ENCODE results near the gene CCDC57.

CCDC57 gene

GRCh38 chr17:82218349-82219075 lies 5.9 kb upstream of the CCDC57 start:
- no peak for TF ChIP-seq CTCF (conservative IDR thresholded peaks at IDR 0.05; ENCODE audit: low read depth, low read length)
- DNase-seq (ENCODE audit: low read depth): no peak
- no peak overlapping the region for H3K4me3 ChIP-seq (ENCODE audit: low read depth, low read length)

- no peak for TF ChIP-seq CTCF (conservative IDR thresholded peaks at IDR 0.05; ENCODE audit: low read depth, low read length)
- H3K4me3 ChIP-seq (ENCODE audit: low read depth, low read length): no peak overlapping the region
- peak; percentile 88 for DNase-seq (ENCODE audit: low read depth)
Observed at GRCh38 chr17:82217530-82218204, 5.0 kb upstream of the CCDC57 start.

GRCh38 chr17:82217120-82217529 lies 4.5 kb upstream of the CCDC57 start:
- no peak overlapping the region for H3K4me3 ChIP-seq (ENCODE audit: low read depth, low read length)
- no peak for TF ChIP-seq CTCF (conservative IDR thresholded peaks at IDR 0.05; ENCODE audit: low read depth, low read length)
- no peak for DNase-seq (ENCODE audit: low read depth)

GRCh38 chr17:82216301-82217119 lies 3.9 kb upstream of the CCDC57 start:
- no peak for TF ChIP-seq CTCF (conservative IDR thresholded peaks at IDR 0.05; ENCODE audit: low read depth, low read length)
- peak; percentile 63 for DNase-seq (ENCODE audit: low read depth)
- H3K4me3 ChIP-seq (ENCODE audit: low read depth, low read length): no peak overlapping the region

- DNase-seq (ENCODE audit: low read depth): no peak
- no peak overlapping the region for H3K4me3 ChIP-seq (ENCODE audit: low read depth, low read length)
- no peak for TF ChIP-seq CTCF (conservative IDR thresholded peaks at IDR 0.05; ENCODE audit: low read depth, low read length)
Observed at GRCh38 chr17:82215972-82216300, 3.3 kb upstream of the CCDC57 start.

- peak; percentile 29 for DNase-seq (ENCODE audit: low read depth)
- TF ChIP-seq CTCF (conservative IDR thresholded peaks at IDR 0.05; ENCODE audit: low read depth, low read length): no peak
- no peak overlapping the region for H3K4me3 ChIP-seq (ENCODE audit: low read depth, low read length)
Observed at GRCh38 chr17:82215095-82215971, 2.7 kb upstream of the CCDC57 start.

All from choroid plexus epithelial cell (primary cell).